ENCODE results near the gene VPS26C. TPM values are rescaled to one million over a fixed set of nuclear protein-coding genes. Genes with fewer than 3 reads are reported as not detected.

VPS26C gene
- total and polyA plus RNA-seq, 2 of the 13 experiments (the other 11 are each of a cell fraction or from before 2014, with no cell fraction given), result 30.3 to 39.7 TPM

DNA sequence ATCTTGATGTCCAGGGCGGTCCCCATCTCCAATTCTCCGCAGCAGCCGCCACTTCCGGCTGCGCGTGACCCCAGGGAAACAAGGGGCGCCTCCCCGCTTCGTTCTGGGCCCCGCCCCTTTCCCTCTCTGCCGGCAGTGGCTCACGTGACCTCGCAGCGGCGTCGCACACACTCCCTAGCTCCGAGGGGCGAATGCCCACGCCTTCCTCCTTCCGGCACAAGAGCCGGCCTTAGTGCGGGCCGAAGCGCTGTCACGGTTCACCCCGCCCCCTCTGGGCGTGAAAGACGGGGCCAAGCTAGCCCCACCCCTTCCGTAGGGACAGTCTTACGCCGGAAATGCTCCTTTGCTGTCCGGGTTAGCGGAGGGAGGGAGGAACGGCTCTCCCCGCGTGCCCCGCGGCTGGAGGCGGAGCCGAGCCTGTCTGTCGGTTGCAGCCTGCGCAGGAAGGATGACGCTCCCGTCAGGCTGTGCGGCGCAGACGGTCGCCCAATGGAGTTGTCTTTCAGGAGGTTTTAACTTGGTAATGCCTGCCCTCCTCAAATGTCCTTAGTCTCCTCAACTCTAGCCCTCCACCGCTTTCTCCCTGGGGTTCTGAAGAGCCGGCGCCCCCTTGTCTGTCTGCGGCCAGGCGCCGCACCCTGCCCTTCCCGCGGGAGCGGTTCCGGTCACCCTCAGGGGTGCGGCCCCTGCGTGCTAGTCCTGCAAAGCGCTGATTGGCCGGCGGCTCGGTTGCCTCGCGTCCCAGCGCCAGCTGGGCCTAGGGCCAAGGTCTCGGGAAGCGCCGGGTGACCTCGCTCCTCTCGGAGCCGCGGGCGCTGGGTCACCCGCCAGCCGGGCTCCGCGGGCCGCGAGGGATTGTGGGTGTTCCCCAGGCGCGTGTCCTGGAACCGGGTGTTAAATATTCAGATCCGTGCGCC, at the start of gene VPS26C (continued):
- TF ChIP-seq, protein P1, sequence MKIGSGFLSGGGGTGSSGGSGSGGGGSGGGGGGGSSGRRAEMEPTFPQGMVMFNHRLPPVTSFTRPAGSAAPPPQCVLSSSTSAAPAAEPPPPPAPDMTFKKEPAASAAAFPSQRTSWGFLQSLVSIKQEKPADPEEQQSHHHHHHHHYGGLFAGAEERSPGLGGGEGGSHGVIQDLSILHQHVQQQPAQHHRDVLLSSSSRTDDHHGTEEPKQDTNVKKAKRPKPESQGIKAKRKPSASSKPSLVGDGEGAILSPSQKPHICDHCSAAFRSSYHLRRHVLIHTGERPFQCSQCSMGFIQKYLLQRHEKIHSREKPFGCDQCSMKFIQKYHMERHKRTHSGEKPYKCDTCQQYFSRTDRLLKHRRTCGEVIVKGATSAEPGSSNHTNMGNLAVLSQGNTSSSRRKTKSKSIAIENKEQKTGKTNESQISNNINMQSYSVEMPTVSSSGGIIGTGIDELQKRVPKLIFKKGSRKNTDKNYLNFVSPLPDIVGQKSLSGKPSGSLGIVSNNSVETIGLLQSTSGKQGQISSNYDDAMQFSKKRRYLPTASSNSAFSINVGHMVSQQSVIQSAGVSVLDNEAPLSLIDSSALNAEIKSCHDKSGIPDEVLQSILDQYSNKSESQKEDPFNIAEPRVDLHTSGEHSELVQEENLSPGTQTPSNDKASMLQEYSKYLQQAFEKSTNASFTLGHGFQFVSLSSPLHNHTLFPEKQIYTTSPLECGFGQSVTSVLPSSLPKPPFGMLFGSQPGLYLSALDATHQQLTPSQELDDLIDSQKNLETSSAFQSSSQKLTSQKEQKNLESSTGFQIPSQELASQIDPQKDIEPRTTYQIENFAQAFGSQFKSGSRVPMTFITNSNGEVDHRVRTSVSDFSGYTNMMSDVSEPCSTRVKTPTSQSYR (CRISPR knock-in tag; IDR thresholded peaks at IDR 0.05; ENCODE audit: borderline replicate concordance), result peak; percentile 78; the same call in 1 of the 2 replicates
- TF ChIP-seq PHF20 (CRISPR knock-in tag; IDR thresholded peaks at IDR 0.05), result peak; percentile 84; the same call in 1 of the 2 replicates
- peak; percentile 27; the same call in 1 of the 2 replicates for TF ChIP-seq RBAK (CRISPR knock-in tag; IDR thresholded peaks at IDR 0.05)
- TF ChIP-seq GATAD1 (CRISPR knock-in tag; IDR thresholded peaks at IDR 0.05), result peak; percentile 89
- no peak for TF ChIP-seq ZNF672 (CRISPR knock-in tag; IDR thresholded peaks at IDR 0.05)
- TF ChIP-seq, protein P2, sequence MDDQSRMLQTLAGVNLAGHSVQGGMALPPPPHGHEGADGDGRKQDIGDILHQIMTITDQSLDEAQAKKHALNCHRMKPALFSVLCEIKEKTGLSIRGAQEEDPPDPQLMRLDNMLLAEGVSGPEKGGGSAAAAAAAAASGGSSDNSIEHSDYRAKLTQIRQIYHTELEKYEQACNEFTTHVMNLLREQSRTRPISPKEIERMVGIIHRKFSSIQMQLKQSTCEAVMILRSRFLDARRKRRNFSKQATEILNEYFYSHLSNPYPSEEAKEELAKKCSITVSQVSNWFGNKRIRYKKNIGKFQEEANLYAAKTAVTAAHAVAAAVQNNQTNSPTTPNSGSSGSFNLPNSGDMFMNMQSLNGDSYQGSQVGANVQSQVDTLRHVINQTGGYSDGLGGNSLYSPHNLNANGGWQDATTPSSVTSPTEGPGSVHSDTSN (CRISPR knock-in tag; IDR thresholded peaks at IDR 0.05; ENCODE audit: borderline replicate concordance), result no peak
- TF ChIP-seq NR3C1 (CRISPR knock-in tag; IDR thresholded peaks at IDR 0.05), result no peak
- TF ChIP-seq TBL1XR1 (IDR thresholded peaks at IDR 0.05; ENCODE audit: borderline replicate concordance, low read length, partially characterized antibody), result no peak
- no peak for TF ChIP-seq ZNF10 (CRISPR knock-in tag; IDR thresholded peaks at IDR 0.05; ENCODE audit: borderline replicate concordance, low read depth)
- TF ChIP-seq MATR3 (CRISPR knock-in tag; IDR thresholded peaks at IDR 0.05), result no peak
- TF ChIP-seq, protein P3, sequence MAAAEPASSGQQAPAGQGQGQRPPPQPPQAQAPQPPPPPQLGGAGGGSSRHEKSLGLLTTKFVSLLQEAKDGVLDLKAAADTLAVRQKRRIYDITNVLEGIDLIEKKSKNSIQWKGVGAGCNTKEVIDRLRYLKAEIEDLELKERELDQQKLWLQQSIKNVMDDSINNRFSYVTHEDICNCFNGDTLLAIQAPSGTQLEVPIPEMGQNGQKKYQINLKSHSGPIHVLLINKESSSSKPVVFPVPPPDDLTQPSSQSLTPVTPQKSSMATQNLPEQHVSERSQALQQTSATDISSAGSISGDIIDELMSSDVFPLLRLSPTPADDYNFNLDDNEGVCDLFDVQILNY (CRISPR knock-in tag; conservative IDR thresholded peaks at IDR 0.05), result 0 out of 2 replicates have a peak, but pooled peaks have one; percentile 19
- peak; percentile 75; the same call in 1 of the 2 replicates for TF ChIP-seq ZNF430 (CRISPR knock-in tag; IDR thresholded peaks at IDR 0.05)
- TF ChIP-seq ZNF850 (CRISPR knock-in tag; conservative IDR thresholded peaks at IDR 0.05), result no peak
- TF ChIP-seq ZMAT3 (CRISPR knock-in tag; conservative IDR thresholded peaks at IDR 0.05), result peak; percentile 29
- TF ChIP-seq ZNF232 (CRISPR knock-in tag; IDR thresholded peaks at IDR 0.05; ENCODE audit: borderline replicate concordance), result peak; percentile 47; the same call in 1 of the 2 replicates
- TF ChIP-seq CBX2 (IDR thresholded peaks at IDR 0.05; ENCODE audit: low read depth, low read length), result 0 out of 2 replicates have a peak, but pooled peaks have one; percentile 11
- TF ChIP-seq CBX2 (CRISPR knock-in tag; IDR thresholded peaks at IDR 0.05; ENCODE audit: low read depth), result no peak
- 0 out of 2 replicates have a peak, but pooled peaks have one; percentile 43 for TF ChIP-seq SIN3B (IDR thresholded peaks at IDR 0.05; ENCODE audit: low read length)
- TF ChIP-seq, protein P4, sequence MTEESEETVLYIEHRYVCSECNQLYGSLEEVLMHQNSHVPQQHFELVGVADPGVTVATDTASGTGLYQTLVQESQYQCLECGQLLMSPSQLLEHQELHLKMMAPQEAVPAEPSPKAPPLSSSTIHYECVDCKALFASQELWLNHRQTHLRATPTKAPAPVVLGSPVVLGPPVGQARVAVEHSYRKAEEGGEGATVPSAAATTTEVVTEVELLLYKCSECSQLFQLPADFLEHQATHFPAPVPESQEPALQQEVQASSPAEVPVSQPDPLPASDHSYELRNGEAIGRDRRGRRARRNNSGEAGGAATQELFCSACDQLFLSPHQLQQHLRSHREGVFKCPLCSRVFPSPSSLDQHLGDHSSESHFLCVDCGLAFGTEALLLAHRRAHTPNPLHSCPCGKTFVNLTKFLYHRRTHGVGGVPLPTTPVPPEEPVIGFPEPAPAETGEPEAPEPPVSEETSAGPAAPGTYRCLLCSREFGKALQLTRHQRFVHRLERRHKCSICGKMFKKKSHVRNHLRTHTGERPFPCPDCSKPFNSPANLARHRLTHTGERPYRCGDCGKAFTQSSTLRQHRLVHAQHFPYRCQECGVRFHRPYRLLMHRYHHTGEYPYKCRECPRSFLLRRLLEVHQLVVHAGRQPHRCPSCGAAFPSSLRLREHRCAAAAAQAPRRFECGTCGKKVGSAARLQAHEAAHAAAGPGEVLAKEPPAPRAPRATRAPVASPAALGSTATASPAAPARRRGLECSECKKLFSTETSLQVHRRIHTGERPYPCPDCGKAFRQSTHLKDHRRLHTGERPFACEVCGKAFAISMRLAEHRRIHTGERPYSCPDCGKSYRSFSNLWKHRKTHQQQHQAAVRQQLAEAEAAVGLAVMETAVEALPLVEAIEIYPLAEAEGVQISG (CRISPR knock-in tag; IDR thresholded peaks at IDR 0.05), result peak; percentile 78
- TF ChIP-seq, protein P5, sequence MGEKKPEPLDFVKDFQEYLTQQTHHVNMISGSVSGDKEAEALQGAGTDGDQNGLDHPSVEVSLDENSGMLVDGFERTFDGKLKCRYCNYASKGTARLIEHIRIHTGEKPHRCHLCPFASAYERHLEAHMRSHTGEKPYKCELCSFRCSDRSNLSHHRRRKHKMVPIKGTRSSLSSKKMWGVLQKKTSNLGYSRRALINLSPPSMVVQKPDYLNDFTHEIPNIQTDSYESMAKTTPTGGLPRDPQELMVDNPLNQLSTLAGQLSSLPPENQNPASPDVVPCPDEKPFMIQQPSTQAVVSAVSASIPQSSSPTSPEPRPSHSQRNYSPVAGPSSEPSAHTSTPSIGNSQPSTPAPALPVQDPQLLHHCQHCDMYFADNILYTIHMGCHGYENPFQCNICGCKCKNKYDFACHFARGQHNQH (CRISPR knock-in tag; IDR thresholded peaks at IDR 0.05), result peak; percentile 85

Measured in HepG2 (cell line).